ENCODE data around the gene ZNF503. TPM values are rescaled to one million over a fixed set of nuclear protein-coding genes. Genes with fewer than 3 reads are reported as not detected.

Gene ZNF503
- total RNA-seq, 6 experiments from 2014 or later: 9.1 to 15.9 (median 9.7) TPM

GRCh38 chr10:75402486-75403143 is 1.1 kb upstream of the ZNF503 start:
- Mint-ChIP-seq H3K36me3 (ENCODE audit: low read depth) (peaks cover 5% of the 10 kb centered on the region), H3K27me3 (ENCODE audit: insufficient read depth) (peaks cover 4% of the 10 kb centered on the region; the same call in 1 of the 2 replicates), H3K27ac (peak overlapping the region; percentile 87), H3K9me3 (no peaks in the 10 kb centered on the region), H3K4me3 (peak overlapping the region; percentile 98), H3K4me1 (ENCODE audit: low read depth) (peaks cover 24% of the 10 kb centered on the region)
- no peak for TF ChIP-seq CTCF (IDR thresholded peaks at IDR 0.05)
- DNase-seq: no peak

DNA sequence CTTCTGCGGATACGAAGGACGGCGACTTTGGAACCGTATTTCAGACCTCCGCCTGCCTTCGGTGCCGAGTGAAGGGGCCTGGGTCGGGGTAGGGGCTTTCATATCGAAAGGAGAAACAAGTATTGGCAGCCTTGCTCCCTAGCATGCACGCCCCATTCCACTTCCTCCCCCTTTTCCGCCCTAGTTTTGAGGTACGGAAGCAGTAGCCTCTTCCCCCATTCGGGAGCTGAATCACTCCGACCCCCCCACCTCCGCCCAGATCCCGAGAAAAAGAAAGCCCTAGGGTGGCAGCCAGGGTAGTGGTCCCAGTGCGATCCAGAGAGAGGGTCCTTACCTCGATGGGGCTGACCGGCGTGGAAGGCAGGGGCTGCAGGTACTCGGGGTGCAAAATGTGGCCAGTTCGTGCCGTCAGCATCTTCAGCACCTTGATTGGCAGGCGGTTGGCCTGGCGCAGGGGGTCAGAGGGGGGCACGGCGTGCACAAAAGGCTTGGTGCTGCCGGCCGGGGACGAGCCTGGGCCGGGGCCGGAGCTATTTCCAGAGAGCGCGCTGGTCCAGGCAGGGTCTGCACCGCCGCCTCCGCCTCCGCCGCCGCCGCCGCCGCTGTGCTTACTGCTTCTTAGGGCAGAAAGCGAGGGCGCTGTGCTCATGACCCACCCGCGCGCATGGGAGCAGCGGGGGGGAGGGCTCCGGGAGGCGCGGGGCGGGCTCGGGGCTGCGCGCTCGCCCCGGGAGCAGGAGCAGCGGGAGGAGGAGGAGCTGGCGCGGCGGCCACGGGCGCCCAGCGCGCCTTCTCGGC is 594 bp downstream of the ZNF503 start:
- Mint-ChIP-seq H3K9me3 (no peaks in the 10 kb centered on the region), H3K36me3 (ENCODE audit: low read depth) (peaks cover 5% of the 10 kb centered on the region), H3K27me3 (ENCODE audit: insufficient read depth) (peaks cover 4% of the 10 kb centered on the region; the same call in 1 of the 2 replicates), H3K27ac (peak overlapping the region; percentile 81), H3K4me1 (ENCODE audit: low read depth) (peaks cover 24% of the 10 kb centered on the region), H3K4me3 (peak overlapping the region; percentile 98)
- peak; percentile 16; the same call in 1 of the 2 replicates for TF ChIP-seq CTCF (IDR thresholded peaks at IDR 0.05)
- DNase-seq: peak; percentile 43

DNA sequence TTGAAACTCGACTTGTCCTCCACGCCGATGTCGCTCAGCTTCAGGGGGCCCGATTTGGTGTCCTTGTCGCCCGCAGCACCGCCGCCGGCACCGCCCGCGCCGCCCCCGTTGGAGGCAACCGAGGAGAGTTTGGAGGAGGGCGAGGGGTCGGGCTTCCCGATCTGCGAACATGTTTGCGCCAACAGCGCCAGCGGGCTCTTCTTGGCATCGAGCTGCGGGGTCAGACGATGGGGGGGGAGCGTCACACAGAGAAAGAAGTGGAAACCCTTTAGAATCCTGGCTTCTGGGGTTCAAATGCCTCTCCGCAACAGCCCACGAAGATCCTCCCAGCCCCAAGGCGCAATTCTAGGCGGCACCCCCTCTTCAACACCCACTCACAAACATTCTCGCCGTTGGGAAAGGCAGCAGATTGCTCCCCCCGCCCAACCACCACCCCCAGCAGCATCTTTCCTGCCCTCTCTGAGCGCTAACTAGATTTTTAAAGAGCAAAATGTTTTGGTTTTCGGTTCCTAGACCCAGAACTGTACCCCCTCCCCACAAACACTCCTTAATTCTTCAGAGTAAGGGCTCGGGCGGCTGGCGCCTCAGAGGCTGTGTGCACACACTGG is 1.3 kb downstream of the ZNF503 start:
- peaks cover 24% of the 10 kb centered on the region for H3K4me1 Mint-ChIP-seq (ENCODE audit: low read depth)
- no peaks in the 10 kb centered on the region for H3K9me3 Mint-ChIP-seq
- peak overlapping the region; percentile 98 for H3K4me3 Mint-ChIP-seq
- peak overlapping the region; percentile 81 for H3K27ac Mint-ChIP-seq
- peaks cover 4% of the 10 kb centered on the region for H3K27me3 Mint-ChIP-seq (ENCODE audit: insufficient read depth)
- H3K36me3 Mint-ChIP-seq (ENCODE audit: low read depth): peaks cover 5% of the 10 kb centered on the region
- no peak for DNase-seq
- TF ChIP-seq CTCF (IDR thresholded peaks at IDR 0.05): peak; percentile 7; the same call in 1 of the 2 replicates

DNA sequence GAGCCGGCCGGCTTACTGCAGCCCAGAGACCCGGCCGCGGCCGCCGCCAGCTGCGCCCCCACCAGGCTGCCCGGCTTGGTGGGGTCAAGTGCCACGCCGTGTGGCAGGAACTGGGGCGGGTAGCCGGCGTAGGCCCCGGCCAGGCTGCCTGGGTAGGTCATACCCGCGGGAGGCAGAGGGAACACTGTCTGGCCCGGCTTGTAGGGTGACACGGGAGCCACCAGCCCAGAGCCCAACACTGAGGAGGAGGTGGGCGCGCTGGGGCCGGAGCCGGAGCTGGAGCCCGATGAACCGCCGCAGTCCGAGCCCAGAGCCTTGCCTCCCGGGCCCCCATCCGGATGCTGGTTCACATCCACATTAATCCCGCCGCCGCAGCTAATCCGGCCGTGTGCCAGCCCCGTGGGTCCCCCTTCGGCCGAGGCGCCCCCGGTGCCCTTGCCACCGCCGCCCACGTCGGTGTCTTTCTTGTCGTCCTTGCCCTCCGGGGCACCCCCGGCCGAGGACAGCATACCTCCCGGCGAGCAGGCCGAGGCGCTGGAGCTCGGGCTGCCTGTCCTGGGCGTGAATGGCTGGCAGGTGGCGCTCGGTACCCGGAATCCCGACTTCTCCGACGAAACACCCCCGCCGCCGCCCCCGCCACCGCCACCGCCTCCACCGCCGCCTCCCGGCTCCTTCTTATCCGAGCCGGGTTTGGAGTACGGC is 2.0 kb downstream of the ZNF503 start:
- peaks cover 11% of the 10 kb centered on the region for H3K36me3 Mint-ChIP-seq (ENCODE audit: low read depth)

More for the DNA sequence above, 2.0 kb downstream of the ZNF503 start:
- Mint-ChIP-seq H3K4me3 (peak overlapping the region; percentile 98), H3K9me3 (0 out of 2 replicates have a peak, but pooled peaks cover 3% of the 10 kb centered on the region), H3K4me1 (ENCODE audit: low read depth) (peaks cover 29% of the 10 kb centered on the region), H3K27me3 (ENCODE audit: insufficient read depth) (peaks cover 7% of the 10 kb centered on the region), H3K27ac (peak overlapping the region; percentile 81; the same call in 1 of the 2 replicates)
- peak; percentile 79 for TF ChIP-seq CTCF (IDR thresholded peaks at IDR 0.05)
- peak; percentile 74 for DNase-seq
